Lung (tissue), 12 donors: ENCODE measurements around the gene PEX16. TPM values are rescaled to one million over a fixed set of nuclear protein-coding genes. Genes with fewer than 3 reads are reported as not detected.

Experiments used
- ATAC-seq: fragments of 200-7000 bp; cut with Tn5 transposase; one replicate; pipeline ENCODE4 v1.9.1; 2020; ENCODE audit warnings: moderate number of reproducible peaks; ENCODE audit not compliant: insufficient read depth, low FRiP score
- DNase-seq, 3 donors: peaks; one replicate each; pipeline ENCODE4 v3.0.0-alpha.2; 2013 to 2017
- H3K27ac ChIP-seq, 2 donors: one replicate each; pipeline ENCODE4 v1.5.1; 2013; ENCODE audit warnings: mild to moderate bottlenecking in 2 of 2, moderate library complexity in 2 of 2, control low read depth in 1 of 2, inconsistent platforms in 1 of 2, low read depth in 1 of 2, low read length in 1 of 2
- H3K27me3 ChIP-seq, 3 donors: one replicate each; pipeline ENCODE4 v1.5.1; 2013; ENCODE audit warnings: low read length in 2 of 3; ENCODE audit not compliant: control insufficient read depth in 3 of 3, insufficient read depth in 3 of 3
- H3K36me3 ChIP-seq, 4 donors: one replicate each; pipeline ENCODE4 v1.5.1; 2013; ENCODE audit warnings: low read length in 4 of 4, mild to moderate bottlenecking in 1 of 4, moderate library complexity in 1 of 4; ENCODE audit not compliant: control insufficient read depth in 4 of 4, insufficient read depth in 4 of 4
- H3K4me1 ChIP-seq, 5 donors: one replicate each; pipeline ENCODE4 v1.5.1; 2013; ENCODE audit warnings: low read length in 5 of 5, mild to moderate bottlenecking in 2 of 5, moderate library complexity in 1 of 5; ENCODE audit not compliant: control insufficient read depth in 5 of 5, insufficient read depth in 5 of 5
- H3K4me3 ChIP-seq: one replicate; pipeline ENCODE4 v1.5.1; 2013; ENCODE audit warnings: mild to moderate bottlenecking, control low read depth, moderate library complexity
- H3K9ac ChIP-seq, 2 donors: one replicate each; pipeline ENCODE4 v1.5.1; 2013; ENCODE audit warnings: low read length in 2 of 2, control low read depth in 1 of 2; ENCODE audit not compliant: insufficient read depth in 1 of 2
- H3K9me3 ChIP-seq, 4 donors: one replicate each; pipeline ENCODE4 v1.5.1; 2013; ENCODE audit warnings: low read length in 3 of 4, mild to moderate bottlenecking in 1 of 4, moderate library complexity in 1 of 4; ENCODE audit not compliant: control insufficient read depth in 4 of 4, insufficient read depth in 3 of 4
- WGBS, 2 donors: extraction: QIAGEN DNeasy Blood & Tissue Kit; methylation state at CpG; one replicate each; pipeline ENCODE4 v1.1.7; 2013; 5-methylcytosine and 5-hydroxymethylcytosine counted together
- polyA plus RNA-seq, 2 donors: library from polyadenylated mRNA; stranded (reverse); fragments of 200-250 nt; gene quantifications; one replicate each; pipeline ENCODE4 v1.2.1, GENCODE V29; 2013
- total RNA-seq, 2 donors: library from RNA; depleted of rRNA in 1 of 2; stranded (reverse); fragments of >200 nt in 1 of 2; gene quantifications; one replicate each; pipeline ENCODE4 v1.2.1, GENCODE V29; 2014 to 2021
- TF ChIP-seq, protein P1 (sequence below): IDR thresholded peaks from 2 replicates; pipeline ENCODE4 v1.5.1; 2012; ENCODE audit warnings: mild to moderate bottlenecking; ENCODE audit errors: control extremely low read depth, extremely low read depth
- donor health status: control.
- donor health status: control.
- donor health status: Bipolar disorder and iron deficiency.
- donor health status: healthy.
- donor health status: DM: yes; HTN: yes; CAD: no.

The PEX16 gene
- total and polyA plus RNA-seq, 4 donors, result 14.2 to 38.2 (median 35.8) TPM

DNA sequence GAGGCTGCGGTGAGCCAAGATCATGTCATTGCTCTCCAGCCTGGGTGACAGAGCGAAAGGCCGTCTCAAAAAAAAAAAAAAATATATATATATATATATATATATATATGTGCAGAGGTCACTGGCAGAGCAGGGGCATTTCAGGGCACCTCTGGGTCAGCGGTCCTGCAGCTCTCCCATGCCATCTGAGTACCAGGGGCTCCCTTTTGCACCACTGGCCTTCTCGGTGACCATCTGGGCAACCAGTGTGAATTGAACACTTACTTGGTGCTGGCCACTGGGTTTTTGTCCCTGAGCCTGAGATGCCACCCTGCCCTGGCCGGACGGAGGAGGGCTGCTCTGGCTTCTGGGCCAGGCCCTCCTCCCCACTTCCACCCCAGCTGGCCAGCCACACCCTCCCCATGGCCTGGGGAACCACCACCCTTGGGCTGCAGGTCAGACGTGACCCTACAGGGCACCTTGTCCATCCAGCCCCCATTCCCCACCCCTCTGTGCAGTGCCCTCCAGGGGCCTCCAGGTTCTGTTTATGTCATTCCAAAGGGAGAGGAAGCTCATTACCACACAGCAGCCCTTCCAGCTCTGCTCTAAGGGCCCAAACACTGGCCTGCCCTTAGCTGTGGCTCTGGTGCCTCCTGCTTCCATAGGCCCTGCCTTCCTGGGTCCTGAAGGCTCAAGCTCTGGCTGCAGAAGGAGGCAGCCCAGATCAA, 22.0 kb downstream of the PEX16 start:
- WGBS, 2 donors, result 91 to 92% methylated on average over 8 of the region's 8 CpGs
- DNase-seq (no peak), ATAC-seq (no peak)
- no peaks in the 10 kb centered on the region for H3K36me3 ChIP-seq
- no peak overlapping the region for H3K27ac ChIP-seq
- H3K4me1 ChIP-seq, result peaks cover 3 to 18% (median 4%) of the 10 kb centered on the region in 5 donors
- TF ChIP-seq, protein P1, sequence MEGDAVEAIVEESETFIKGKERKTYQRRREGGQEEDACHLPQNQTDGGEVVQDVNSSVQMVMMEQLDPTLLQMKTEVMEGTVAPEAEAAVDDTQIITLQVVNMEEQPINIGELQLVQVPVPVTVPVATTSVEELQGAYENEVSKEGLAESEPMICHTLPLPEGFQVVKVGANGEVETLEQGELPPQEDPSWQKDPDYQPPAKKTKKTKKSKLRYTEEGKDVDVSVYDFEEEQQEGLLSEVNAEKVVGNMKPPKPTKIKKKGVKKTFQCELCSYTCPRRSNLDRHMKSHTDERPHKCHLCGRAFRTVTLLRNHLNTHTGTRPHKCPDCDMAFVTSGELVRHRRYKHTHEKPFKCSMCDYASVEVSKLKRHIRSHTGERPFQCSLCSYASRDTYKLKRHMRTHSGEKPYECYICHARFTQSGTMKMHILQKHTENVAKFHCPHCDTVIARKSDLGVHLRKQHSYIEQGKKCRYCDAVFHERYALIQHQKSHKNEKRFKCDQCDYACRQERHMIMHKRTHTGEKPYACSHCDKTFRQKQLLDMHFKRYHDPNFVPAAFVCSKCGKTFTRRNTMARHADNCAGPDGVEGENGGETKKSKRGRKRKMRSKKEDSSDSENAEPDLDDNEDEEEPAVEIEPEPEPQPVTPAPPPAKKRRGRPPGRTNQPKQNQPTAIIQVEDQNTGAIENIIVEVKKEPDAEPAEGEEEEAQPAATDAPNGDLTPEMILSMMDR, result no peak
- H3K9me3 ChIP-seq, result no peaks in the 10 kb centered on the region
- no peak overlapping the region for H3K4me3 ChIP-seq
- H3K27me3 ChIP-seq, result peaks cover 0 to 3% (median 2%) of the 10 kb centered on the region in 3 donors
- no peak overlapping the region for H3K9ac ChIP-seq

DNA sequence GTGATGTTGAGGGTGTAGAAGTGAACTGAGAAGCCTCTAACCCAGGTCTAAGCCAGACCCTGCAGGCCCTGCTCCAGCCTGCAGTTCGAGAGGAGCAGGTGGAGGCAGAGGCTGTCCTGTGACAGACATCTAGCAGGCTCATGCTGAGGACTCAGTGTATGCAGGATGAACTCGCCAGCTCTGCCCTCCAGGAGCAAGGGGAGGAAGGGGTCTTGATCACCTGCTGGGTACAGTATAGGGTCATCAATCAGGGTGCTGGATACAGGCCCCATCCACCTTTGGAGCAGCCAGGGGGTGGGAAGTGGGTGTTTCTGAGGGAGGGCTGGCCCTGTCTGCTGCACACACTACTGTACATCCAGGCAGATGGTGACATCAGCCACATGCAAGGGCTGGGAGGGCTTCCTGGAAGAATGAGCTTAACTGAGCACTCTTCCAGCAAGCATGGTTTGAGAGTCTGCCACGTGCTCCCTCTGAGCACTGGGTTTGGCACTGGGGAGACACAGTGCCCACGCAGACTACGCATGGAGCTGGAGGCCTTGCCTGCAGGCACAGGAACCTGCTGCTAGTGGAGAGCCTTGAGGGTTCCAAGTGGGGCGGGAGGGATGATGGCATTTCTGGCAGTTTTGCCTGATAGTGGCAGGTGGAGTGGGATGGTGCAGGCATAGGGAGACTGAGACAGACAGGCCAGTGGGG, 23.0 kb downstream of the PEX16 start:
- no peaks in the 10 kb centered on the region for H3K36me3 ChIP-seq
- no peak for ATAC-seq
- no peak overlapping the region for H3K9ac ChIP-seq
- peaks cover 0 to 13% (median 4%) of the 10 kb centered on the region in 5 donors for H3K4me1 ChIP-seq
- no peak for DNase-seq
- H3K27me3 ChIP-seq, result peaks cover 0 to 3% (median 2%) of the 10 kb centered on the region in 3 donors
- no peak overlapping the region for H3K27ac ChIP-seq
- no peaks in the 10 kb centered on the region for H3K9me3 ChIP-seq
- TF ChIP-seq, protein P1, result no peak
- H3K4me3 ChIP-seq, result no peak overlapping the region
- 86 to 87% methylated on average over 6 of the region's 6 CpGs for WGBS, 2 donors

DNA sequence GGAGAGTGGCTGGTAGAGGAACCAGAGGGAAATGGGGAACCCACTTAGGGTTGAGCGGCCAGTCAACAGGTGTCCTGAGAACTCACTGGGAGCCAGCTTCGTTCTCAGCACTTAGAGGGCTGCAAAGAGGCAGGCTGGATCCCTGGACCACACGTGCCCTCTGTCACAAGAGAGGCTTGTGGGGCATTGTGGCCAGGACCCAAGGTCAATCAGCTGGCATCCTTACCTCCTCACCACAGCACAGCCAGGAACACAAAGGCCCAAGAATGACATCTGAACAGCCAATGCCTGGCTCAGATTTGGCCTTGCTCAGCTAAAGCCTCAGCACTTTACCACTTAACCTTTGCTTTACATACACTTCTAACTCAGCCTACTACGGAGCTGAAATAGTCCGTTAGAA, 24.8 kb downstream of the PEX16 start:
- H3K4me3 ChIP-seq, result no peak overlapping the region
- H3K36me3 ChIP-seq, result no peaks in the 10 kb centered on the region
- TF ChIP-seq, protein P1, result no peak
- DNase-seq (no peak), ATAC-seq (no peak)
- H3K4me1 ChIP-seq, result peaks cover 0 to 8% (median 0%) of the 10 kb centered on the region in 5 donors
- H3K9me3 ChIP-seq, result no peaks in the 10 kb centered on the region
- H3K27ac ChIP-seq, result no peak overlapping the region
- H3K9ac ChIP-seq, result no peak overlapping the region
- 66 to 88% methylated on average over 5 of the region's 5 CpGs for WGBS, 2 donors
- peaks cover 0 to 5% (median 0%) of the 10 kb centered on the region in 3 donors for H3K27me3 ChIP-seq
